SK-N-SH (cell line): ENCODE measurements around the gene MARVELD2. TPM values are rescaled to one million over a fixed set of nuclear protein-coding genes. Genes with fewer than 3 reads are reported as not detected.
"Not testable (repeated sequence)": the region's sequence is repeated elsewhere in the genome, so short reads cannot be mapped to it uniquely, and the experiment has no call there.

Experiments
- CTCF ChIA-PET: fragments of 300-600, 350-600 bp; formaldehyde crosslinking; extraction: SDS; loops from one replicate; lab custom pipeline; 2021; lab: Yijun Ruan, JAX
- POLR2A ChIA-PET: fragments of 350-600 bp; sonication (Branson Sonifier 250); formaldehyde crosslinking; extraction: SDS; loops from one replicate; lab custom pipeline; 2020; ENCODE audit warnings: antibody characterized with exemption, inconsistent platforms; lab: Yijun Ruan, JAX
- DNase-seq: peaks from one replicate; pipeline ENCODE4 v3.0.0; 2012
- H2AFZ ChIP-seq: fragments of 200-600 bp; sonication (generic); 2 replicates; pipeline ENCODE4 v1.8.1; 2016; ENCODE audit warnings: antibody characterized with exemption, mild to moderate bottlenecking, low read depth
- H3F3A ChIP-seq: fragments of 200-600 bp; sonication (generic); replicated peaks from 2 replicates; pipeline ENCODE3; 2016; ENCODE audit warnings: antibody characterized with exemption, mild to moderate bottlenecking; ENCODE audit not compliant: insufficient read depth
- H3K27ac ChIP-seq, 2 experiments: fragments of 200-500 bp in 1 of 2; fragments of 200-600 bp in 1 of 2; sonication (Bioruptor generic) in 1 of 2; sonication (generic), shearing (Covaris generic) in 1 of 2; 2 replicates each; pipeline versions ENCODE4 v1.5.1 to v1.6.1; 2014 to 2016; ENCODE audit warnings: low read depth in 2 of 2, inconsistent platforms in 1 of 2, low read length in 1 of 2, mild to moderate bottlenecking in 1 of 2, mixed read lengths in 1 of 2
- H3K27me3 ChIP-seq: fragments of 200-600 bp; sonication (generic), shearing (Covaris generic); 2 replicates; pipeline ENCODE4 v1.6.1; 2016; ENCODE audit warnings: mixed run types; ENCODE audit not compliant: insufficient read depth
- H3K36me3 ChIP-seq, 2 experiments: fragments of 200-500 bp in 1 of 2; fragments of 200-600 bp in 1 of 2; sonication (Bioruptor generic) in 1 of 2; sonication (generic) in 1 of 2; replicated peaks in 1 of 2; 2 replicates each; pipeline versions ENCODE3 to v1.5.1; 2014 to 2016; ENCODE audit warnings: low read length in 1 of 2, mild to moderate bottlenecking in 1 of 2; ENCODE audit not compliant: insufficient read depth in 2 of 2, control insufficient read depth in 1 of 2
- H3K4me1 ChIP-seq, 2 experiments: fragments of 200-500 bp in 1 of 2; fragments of 200-600 bp in 1 of 2; sonication (Bioruptor generic) in 1 of 2; sonication (generic), shearing (Covaris generic) in 1 of 2; 2 replicates each; pipeline versions ENCODE4 v1.5.1 to v1.6.1; 2014 to 2016; ENCODE audit warnings: low read depth in 1 of 2, low read length in 1 of 2, mixed run types in 1 of 2; ENCODE audit not compliant: insufficient read depth in 2 of 2, control insufficient read depth in 1 of 2
- H3K4me2 ChIP-seq: fragments of 200-600 bp; sonication (generic), shearing (Covaris generic); 2 replicates; pipeline ENCODE4 v1.6.1; 2017; ENCODE audit warnings: mixed run types
- H3K4me3 ChIP-seq, 2 experiments: fragments of 200-500 bp in 1 of 2; fragments of 200-600 bp in 1 of 2; sonication (Bioruptor generic) in 1 of 2; sonication (generic), shearing (Covaris generic) in 1 of 2; 2 replicates each; pipeline versions ENCODE4 v1.5.1 to v1.8.1; 2014 to 2016; ENCODE audit warnings: low read depth in 2 of 2, inconsistent platforms in 1 of 2, low read length in 1 of 2, mild to moderate bottlenecking in 1 of 2, mixed read lengths in 1 of 2, moderate library complexity in 1 of 2
- H3K79me2 ChIP-seq: fragments of 200-600 bp; sonication (generic); 2 replicates; pipeline ENCODE4 v1.8.1; 2017; ENCODE audit warnings: mild to moderate bottlenecking; ENCODE audit not compliant: insufficient read depth
- H3K9ac ChIP-seq: fragments of 200-600 bp; sonication (generic); 2 replicates; pipeline ENCODE4 v1.6.1; 2017; ENCODE audit warnings: mixed run types
- H3K9me2 ChIP-seq: fragments of 200-600 bp; sonication (generic); 2 replicates; pipeline ENCODE4 v1.6.1; 2017; ENCODE audit warnings: mixed run types
- H3K9me3 ChIP-seq: fragments of 200-600 bp; sonication (generic); 2 replicates; pipeline ENCODE4 v1.6.1; 2017; ENCODE audit warnings: mixed run types, mild to moderate bottlenecking, moderate library complexity
- H4K20me1 ChIP-seq: fragments of 200-600 bp; sonication (generic); 2 replicates; pipeline ENCODE4 v1.6.1; 2017; ENCODE audit warnings: mild to moderate bottlenecking, mixed run types; ENCODE audit not compliant: insufficient read depth
- CHD2 ChIP-seq: fragments of 150-350 bp; IDR thresholded peaks from 2 replicates; pipeline ENCODE4 v1.6.1; 2018; ENCODE audit warnings: low read length; ENCODE audit not compliant: partially characterized antibody
- EP300 ChIP-seq, 2 experiments: IDR thresholded peaks; 2 replicates each; pipeline versions ENCODE4 v1.4.0 to v1.6.1; 2012; ENCODE audit warnings: borderline replicate concordance in 1 of 2, low read depth in 1 of 2, low read length in 1 of 2
- FOSL2 ChIP-seq: IDR thresholded peaks from 2 replicates; pipeline ENCODE4 v1.4.0; 2012; ENCODE audit warnings: low read depth, mild to moderate bottlenecking, moderate library complexity, borderline replicate concordance
- FOXJ3 ChIP-seq: sonication (generic); formaldehyde crosslinking; IDR thresholded peaks from 2 replicates; pipeline ENCODE4 v1.5.1; 2020; ENCODE audit warnings: mild to moderate bottlenecking, missing genetic modification reagents
- FOXM1 ChIP-seq: IDR thresholded peaks from 2 replicates; pipeline ENCODE4 v1.4.0; 2012; ENCODE audit warnings: low read depth, mild to moderate bottlenecking
- GABPA ChIP-seq: IDR thresholded peaks from 2 replicates; pipeline ENCODE4 v1.4.0; 2012; ENCODE audit warnings: low read depth, mild to moderate bottlenecking
- JUND ChIP-seq: IDR thresholded peaks from 2 replicates; pipeline ENCODE4 v1.4.0; 2012
- NRF1 ChIP-seq: IDR thresholded peaks from 2 replicates; pipeline ENCODE4 v1.6.1; 2012; ENCODE audit warnings: low read depth, mild to moderate bottlenecking, low read length
- RXRA ChIP-seq: IDR thresholded peaks from 2 replicates; pipeline ENCODE4 v1.4.0; 2012; ENCODE audit warnings: low read depth, mild to moderate bottlenecking, borderline replicate concordance
- SMC3 ChIP-seq: IDR thresholded peaks from 2 replicates; pipeline ENCODE4 v1.6.1; 2012; ENCODE audit warnings: low read depth, low read length, improper control_type of control experiment
- TAF1 ChIP-seq: IDR thresholded peaks from 2 replicates; pipeline ENCODE4 v1.6.1; 2012; ENCODE audit warnings: low read depth, mild to moderate bottlenecking, low read length, moderate library complexity, borderline replicate concordance
- TCF12 ChIP-seq: IDR thresholded peaks from 2 replicates; pipeline ENCODE4 v1.4.0; 2012
- TEAD4 ChIP-seq: IDR thresholded peaks from 2 replicates; pipeline ENCODE4 v1.4.0; 2012; ENCODE audit warnings: mild to moderate bottlenecking, borderline replicate concordance; ENCODE audit not compliant: insufficient read depth
- ZBTB33 ChIP-seq: IDR thresholded peaks from 2 replicates; pipeline ENCODE4 v1.4.0; 2012; ENCODE audit warnings: low read depth, borderline replicate concordance
- WGBS: methylation state at CpG from one replicate; pipeline ENCODE4 v1.1.6; 2017; ENCODE audit warnings: low lambda C conversion rate; 5-methylcytosine and 5-hydroxymethylcytosine counted together
- polyA plus RNA-seq, 3 experiments: library from polyadenylated mRNA; depleted of rRNA; stranded (reverse); fragments of >200 nt; gene quantifications; 2 replicates each; pipeline ENCODE4 v1.2.3, GENCODE V29; 2012
- TF ChIP-seq, protein P1 (sequence below): IDR thresholded peaks from 2 replicates; pipeline ENCODE4 v1.4.0; 2012; ENCODE audit warnings: low read depth, borderline replicate concordance
- TF ChIP-seq, protein P2 (sequence below): fragments of 200-600 bp; sonication (generic); IDR thresholded peaks from 2 replicates; pipeline ENCODE4 v1.6.1; 2017; ENCODE audit warnings: antibody characterized with exemption, mild to moderate bottlenecking, moderate library complexity

MARVELD2 gene
- polyA plus RNA-seq, 1 of the 3 experiments (the other 2 are of a cell fraction), result 0.07 TPM

DNA sequence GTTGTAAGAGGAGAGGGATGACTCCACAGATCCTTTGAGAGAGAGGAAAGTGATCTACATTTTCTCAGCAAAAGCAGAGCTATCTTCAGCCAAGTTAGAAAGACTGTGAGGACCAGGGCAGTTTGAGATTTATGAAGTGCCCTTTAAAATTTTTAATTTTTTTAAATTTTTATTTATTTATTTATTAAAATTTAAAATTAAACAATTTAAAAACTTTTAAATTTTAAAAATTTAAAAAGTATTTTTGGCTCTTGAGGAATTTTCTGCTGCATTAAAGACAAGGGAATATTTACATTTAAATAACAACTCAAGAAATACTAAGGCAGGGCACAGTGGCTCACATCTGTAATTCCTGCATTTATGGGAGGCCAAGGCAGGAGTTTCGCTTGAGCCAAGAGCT lies 47.3 kb downstream of the MARVELD2 start:
- H3K9me3 ChIP-seq, result no peaks in the 10 kb centered on the region
- DNase-seq, result no peak
- no peaks in the 10 kb centered on the region for H3K9me2 ChIP-seq
- H3K79me2 ChIP-seq, result no peaks in the 10 kb centered on the region
- H3F3A ChIP-seq, result no peaks in the 10 kb centered on the region
- no peaks in the 10 kb centered on the region for H4K20me1 ChIP-seq
- H3K27ac ChIP-seq, result no peak overlapping the region
- no peaks in the 10 kb centered on the region for H3K27me3 ChIP-seq
- ChIA-PET POLR2A (no interaction called here), CTCF (interaction anchor here (0.8 kb wide), 1 partner anchor 19 kb away, joined by 3 read pairs; no protein-coding TSS in a partner anchor)
- no peaks in the 10 kb centered on the region for H3K4me1 ChIP-seq
- no peak overlapping the region for H3K4me2 ChIP-seq
- no peak overlapping the region for H3K9ac ChIP-seq
- H3K36me3 ChIP-seq, result no peaks in the 10 kb centered on the region
- TF ChIP-seq TCF12, result no peak
- TF ChIP-seq NRF1, result no peak
- no peak for TF ChIP-seq RXRA
- TF ChIP-seq TEAD4, result no peak
- TF ChIP-seq, protein P1, sequence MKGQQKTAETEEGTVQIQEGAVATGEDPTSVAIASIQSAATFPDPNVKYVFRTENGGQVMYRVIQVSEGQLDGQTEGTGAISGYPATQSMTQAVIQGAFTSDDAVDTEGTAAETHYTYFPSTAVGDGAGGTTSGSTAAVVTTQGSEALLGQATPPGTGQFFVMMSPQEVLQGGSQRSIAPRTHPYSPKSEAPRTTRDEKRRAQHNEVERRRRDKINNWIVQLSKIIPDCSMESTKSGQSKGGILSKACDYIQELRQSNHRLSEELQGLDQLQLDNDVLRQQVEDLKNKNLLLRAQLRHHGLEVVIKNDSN, result no peak
- TF ChIP-seq, protein P2, sequence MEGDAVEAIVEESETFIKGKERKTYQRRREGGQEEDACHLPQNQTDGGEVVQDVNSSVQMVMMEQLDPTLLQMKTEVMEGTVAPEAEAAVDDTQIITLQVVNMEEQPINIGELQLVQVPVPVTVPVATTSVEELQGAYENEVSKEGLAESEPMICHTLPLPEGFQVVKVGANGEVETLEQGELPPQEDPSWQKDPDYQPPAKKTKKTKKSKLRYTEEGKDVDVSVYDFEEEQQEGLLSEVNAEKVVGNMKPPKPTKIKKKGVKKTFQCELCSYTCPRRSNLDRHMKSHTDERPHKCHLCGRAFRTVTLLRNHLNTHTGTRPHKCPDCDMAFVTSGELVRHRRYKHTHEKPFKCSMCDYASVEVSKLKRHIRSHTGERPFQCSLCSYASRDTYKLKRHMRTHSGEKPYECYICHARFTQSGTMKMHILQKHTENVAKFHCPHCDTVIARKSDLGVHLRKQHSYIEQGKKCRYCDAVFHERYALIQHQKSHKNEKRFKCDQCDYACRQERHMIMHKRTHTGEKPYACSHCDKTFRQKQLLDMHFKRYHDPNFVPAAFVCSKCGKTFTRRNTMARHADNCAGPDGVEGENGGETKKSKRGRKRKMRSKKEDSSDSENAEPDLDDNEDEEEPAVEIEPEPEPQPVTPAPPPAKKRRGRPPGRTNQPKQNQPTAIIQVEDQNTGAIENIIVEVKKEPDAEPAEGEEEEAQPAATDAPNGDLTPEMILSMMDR, result no peak
- no peak for TF ChIP-seq GABPA
- no peak for TF ChIP-seq FOXJ3 (CRISPR knock-in tag)
- H3K4me3 ChIP-seq, result no peak overlapping the region
- no peak overlapping the region for H2AFZ ChIP-seq
- 85% methylated on average over 1 of the region's 1 CpG for WGBS

DNA sequence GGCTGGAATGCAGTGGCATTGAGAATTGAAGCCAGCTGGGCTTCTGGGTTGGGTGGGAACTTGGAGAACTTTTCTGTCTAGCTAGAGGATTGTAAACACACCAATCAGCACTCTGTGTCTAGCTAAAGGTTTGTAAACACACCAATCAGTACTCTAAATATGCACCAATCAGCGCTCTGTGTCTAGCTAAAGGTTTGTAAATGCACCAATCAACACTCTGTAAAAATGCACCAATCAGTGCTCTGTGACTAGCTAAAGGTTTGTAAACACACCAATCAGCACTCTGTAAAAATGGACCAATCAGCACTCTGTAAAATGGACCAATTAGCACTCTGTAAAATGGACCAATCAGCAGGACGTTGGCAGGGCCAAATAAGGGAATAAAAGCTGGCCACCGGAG lies 51.5 kb downstream of the MARVELD2 start:
- H3K36me3 ChIP-seq, H4K20me1 ChIP-seq, H3F3A ChIP-seq, H3K4me1 ChIP-seq, POLR2A ChIA-PET, DNase-seq, H3K4me2 ChIP-seq, H3K27me3 ChIP-seq, H3K27ac ChIP-seq, H3K4me3 ChIP-seq, H3K9me3 ChIP-seq, H2AFZ ChIP-seq, H3K9me2 ChIP-seq, H3K9ac ChIP-seq, CTCF ChIA-PET, H3K79me2 ChIP-seq: not testable (repeated sequence)
- WGBS, result 47% methylated on average over 3 of the region's 3 CpGs

DNA sequence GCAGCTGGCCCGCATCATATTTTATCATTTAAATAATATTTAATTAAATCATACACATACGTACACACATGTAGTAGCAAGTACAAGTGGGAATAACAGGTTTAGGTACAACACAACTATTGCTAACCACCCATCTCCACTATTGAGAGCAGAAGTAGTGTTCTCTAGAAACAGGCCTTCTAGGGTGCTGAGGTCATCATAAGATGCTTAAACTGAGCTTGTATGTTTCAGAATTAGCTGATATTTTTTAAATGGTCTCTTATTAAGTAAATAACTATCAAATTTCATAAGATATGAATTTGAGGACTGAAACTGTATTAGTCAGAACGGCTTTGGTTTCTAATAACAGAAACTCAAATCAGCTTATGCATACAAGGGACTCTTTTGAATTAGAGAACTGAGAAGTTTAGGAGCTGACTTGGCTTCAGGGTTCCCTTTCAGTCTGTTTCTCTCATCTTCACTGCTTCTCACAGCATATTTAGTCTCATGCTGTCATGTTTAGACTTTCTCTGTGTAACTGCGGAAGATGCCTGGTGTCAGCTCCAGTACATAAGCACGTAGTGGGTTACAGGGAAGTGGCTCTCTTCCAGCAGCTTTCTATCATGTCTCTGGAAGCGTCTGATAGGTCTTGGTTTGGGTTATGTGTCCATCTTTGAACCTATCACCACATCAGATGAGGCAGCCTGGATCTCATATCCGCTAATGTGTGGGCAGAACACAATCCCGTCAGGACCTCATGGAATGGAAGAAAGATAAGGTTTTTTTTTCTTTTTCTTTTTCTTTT lies 52.7 kb downstream of the MARVELD2 start:
- Histone ChIP-seq H4K20me1 (no peaks in the 10 kb centered on the region), H3K9me2 (no peaks in the 10 kb centered on the region), H3K4me2 (no peak overlapping the region), H3K79me2 (no peaks in the 10 kb centered on the region), H3K4me3 (no peak overlapping the region), H3K27ac (no peak overlapping the region), H3K9ac (no peak overlapping the region), H3F3A (no peaks in the 10 kb centered on the region), H3K27me3 (no peaks in the 10 kb centered on the region), H2AFZ (no peak overlapping the region), H3K4me1 (no peaks in the 10 kb centered on the region), H3K9me3 (no peaks in the 10 kb centered on the region), H3K36me3 (no peaks in the 10 kb centered on the region)
- CTCF ChIA-PET, result interaction anchor here (1.1 kb wide), 1 partner anchor 8 kb away, joined by 4 read pairs; no protein-coding TSS in a partner anchor
- POLR2A ChIA-PET, result no interaction called here
- whole genome bisulfite sequencing, result 83% methylated on average over 8 of the region's 8 CpGs
- DNase-seq, result no peak
- no peak for TF ChIP-seq CHD2
- no peak for TF ChIP-seq GABPA
- no peak for TF ChIP-seq SMC3
- no peak for TF ChIP-seq EP300 (IDR thresholded peaks at IDR 0.05; ENCODE audit: borderline replicate concordance in 1 of 2, low read depth in 1 of 2, low read length in 1 of 2)
- no peak for TF ChIP-seq TAF1
- TF ChIP-seq FOSL2, result no peak
- TF ChIP-seq RXRA, result no peak
- no peak for TF ChIP-seq TCF12
- no peak for TF ChIP-seq ZBTB33
- TF ChIP-seq TEAD4, result no peak
- TF ChIP-seq FOXM1, result no peak
- TF ChIP-seq JUND, result no peak
